HG03565 (cell line): ENCODE data around the gene MAML3.

Experiments
- ATAC-seq: cut with Tn5 transposase; IDR thresholded peaks from one replicate; pipeline ENCODE4 v1.9.1; 2021; ENCODE audit warnings: mild to moderate bottlenecking, moderate library complexity; ENCODE audit not compliant: unreplicated experiment

The MAML3 gene

DNA sequence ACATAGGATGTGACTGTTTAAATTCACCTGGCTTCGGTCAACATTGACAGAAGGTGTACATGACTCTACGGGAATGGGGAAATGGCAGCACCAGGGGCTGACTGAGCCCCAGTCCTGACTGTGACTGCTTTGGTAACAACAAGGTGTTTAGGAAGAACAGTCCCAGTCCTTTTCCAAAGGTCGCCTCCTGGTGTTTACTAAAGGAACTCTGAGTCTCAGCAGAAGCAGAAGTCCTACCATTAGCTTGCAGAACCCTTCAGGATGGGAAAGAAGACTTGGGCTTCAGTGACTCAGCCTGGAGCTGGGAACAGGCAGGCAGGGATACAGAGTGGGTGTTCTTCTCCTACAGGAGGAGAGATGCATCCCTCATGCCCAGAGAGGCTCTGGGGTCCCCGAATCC, 385.1 kb downstream of the MAML3 start:
- no peak for ATAC-seq

- ATAC-seq: no peak
Measured at GRCh38 chr4:139768366-139768765, 385.6 kb downstream of the MAML3 start.

DNA sequence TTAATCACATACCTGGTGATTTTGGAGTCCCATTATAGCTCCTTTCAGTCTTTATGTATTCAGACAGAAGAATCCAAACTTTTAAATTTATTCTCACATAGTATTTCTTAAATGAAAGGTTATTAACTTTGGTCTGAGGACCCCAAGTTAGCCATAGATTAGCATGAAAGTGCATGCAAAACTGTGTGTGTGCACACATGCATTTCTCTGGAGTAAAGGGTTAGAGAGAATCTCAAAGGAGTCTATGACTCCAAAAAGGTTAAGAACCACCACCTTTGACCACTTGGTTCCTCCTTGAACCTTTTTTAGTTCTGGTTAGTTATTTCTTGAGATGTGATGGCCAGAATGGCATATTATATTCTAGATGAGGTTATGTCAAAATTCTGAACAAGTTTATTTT, 386.4 kb downstream of the MAML3 start:
- no peak for ATAC-seq

- ATAC-seq: no peak
Measured at GRCh38 chr4:139767168-139767567, 386.8 kb downstream of the MAML3 start.

GRCh38 chr4:139764686-139765310, 389.2 kb downstream of the MAML3 start:
- ATAC-seq: no peak

- no peak for ATAC-seq
Measured at GRCh38 chr4:139764182-139764581, 389.8 kb downstream of the MAML3 start.

DNA sequence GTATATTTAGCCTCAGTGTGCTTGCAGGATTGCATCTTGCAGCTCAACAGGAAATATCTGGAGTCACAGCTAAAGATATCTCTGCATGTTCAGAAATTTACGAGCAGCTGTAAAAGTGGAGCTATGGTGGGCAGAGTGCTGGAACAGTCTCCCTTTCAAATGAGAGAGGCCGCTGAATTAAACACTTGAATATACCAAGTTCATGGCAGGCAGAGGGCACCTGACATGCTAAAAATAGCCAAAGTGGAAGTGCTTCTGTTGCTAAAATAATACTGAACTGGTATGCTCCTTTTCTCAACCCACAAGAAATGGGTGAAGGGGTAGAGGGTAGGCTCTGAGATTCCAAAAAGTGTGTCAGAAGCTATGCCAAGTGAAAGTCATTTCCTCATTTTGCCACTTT, 390.3 kb downstream of the MAML3 start:
- no peak for ATAC-seq

DNA sequence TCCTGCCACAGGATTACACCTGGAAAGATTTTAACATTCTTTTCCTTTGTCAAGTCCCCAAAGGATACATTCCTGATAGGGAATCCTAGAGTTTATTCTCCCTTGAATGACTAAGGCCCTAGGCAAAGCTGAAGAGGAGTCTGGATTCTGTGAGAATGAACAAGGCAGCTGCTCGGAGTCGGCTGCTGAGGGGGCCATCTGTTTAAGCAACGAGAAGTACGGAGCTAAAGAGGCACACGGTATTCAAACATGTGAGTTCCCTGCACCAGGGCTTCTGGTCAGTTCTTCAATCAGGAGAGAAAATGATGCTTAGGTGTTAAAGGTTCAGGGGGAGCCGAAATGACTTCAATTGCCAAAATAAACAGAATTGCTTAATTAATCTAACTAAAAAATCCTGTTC, 390.8 kb downstream of the MAML3 start:
- ATAC-seq: no peak

- no peak for ATAC-seq
Measured at GRCh38 chr4:139762720-139763119, 391.3 kb downstream of the MAML3 start.

- ATAC-seq: peak; percentile 65
Measured at GRCh38 chr4:139761461-139761860, 392.5 kb downstream of the MAML3 start.

DNA sequence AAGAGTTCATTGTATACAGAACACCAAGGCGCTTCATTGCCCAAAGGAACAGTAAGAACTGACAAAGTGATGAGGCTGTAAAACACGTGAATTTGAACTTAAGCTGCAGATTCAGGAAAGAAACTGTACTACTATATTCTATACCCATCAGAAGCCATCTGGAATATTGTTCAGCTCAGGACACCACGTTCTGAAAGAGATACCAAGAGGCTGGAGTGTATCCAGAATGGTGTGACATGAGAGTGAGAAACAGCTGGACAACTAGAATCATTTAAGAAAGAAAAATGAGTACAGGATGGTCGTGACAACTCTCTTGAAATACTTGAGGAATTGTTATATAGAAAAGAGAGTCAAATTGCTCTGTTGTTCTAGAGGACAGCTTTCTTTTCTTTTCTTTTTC, 393.4 kb downstream of the MAML3 start:
- no peak for ATAC-seq

- no peak for ATAC-seq
Measured at GRCh38 chr4:139759097-139759496, 394.9 kb downstream of the MAML3 start.

- ATAC-seq: no peak
Measured at GRCh38 chr4:139756391-139757180, 397.4 kb downstream of the MAML3 start.

DNA sequence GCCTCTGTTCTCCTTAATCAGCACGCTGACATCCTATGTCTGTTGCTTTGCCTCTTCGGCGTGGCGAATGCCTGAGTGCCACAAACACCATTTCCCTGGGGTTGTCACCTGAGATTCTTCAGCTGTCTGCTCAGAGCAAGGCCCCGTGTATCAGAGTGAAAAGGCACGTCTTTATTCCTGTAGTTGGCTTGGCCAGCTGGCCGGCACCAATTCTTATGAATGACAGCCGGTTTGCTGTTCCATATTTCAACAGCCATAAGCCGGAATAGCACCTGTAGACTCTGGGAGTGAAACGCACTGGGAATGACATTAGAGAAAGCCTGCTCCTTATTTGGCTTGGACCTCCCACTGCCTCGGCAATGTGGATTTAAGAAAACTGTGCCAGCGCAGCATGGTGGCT, 399.0 kb downstream of the MAML3 start:
- no peak for ATAC-seq

GRCh38 chr4:139753686-139754085, 400.3 kb downstream of the MAML3 start:
- ATAC-seq: no peak

DNA sequence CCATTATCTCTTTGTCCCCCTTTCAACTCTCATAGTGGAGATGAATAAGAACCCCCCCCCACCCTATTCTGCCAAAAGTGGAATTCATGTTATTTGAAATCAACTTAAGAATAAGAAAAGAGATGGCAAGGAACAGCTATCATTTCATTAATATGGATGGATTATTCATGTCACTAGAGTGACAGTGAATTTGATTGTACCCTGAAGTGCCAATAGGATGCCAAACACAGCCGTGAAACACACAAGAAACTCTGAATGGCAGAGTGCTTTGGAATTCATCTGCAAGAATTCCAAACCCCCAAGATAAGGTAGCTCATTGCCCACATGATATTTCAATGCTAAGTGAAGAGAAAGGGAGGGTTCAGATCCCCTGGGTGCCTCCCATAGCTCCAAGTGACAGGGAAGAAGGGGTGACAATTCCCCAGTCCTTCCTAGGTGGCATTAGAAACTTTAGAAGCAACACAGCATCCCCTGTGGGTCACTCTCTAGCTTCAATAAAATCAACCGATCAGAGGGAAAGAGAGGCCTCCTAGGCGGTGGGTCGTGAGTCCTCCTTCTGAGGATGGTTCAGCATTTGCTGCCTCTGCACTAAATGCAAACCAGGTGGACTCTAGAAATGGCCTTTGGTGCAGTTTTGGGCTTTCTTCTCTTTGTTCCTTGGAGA, 404.0 kb downstream of the MAML3 start:
- ATAC-seq: no peak

DNA sequence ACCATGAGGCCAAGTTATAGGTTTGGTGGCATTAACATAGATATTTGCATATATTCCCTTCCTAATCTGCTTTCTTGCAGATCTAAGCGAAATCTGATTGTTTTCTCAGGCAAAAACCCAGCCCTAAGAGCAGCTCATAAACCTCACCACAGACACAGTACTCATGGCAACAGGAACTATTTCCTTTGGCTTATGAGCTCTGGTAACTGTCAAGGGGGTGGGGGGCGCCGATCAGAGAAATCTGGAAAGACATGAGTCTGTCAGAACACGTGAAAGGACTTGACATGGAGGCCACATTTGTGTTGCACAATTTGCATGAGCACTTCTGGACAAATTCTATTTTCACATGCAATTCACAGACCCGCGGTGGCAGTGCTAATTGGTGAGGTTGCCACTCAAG, 404.6 kb downstream of the MAML3 start:
- ATAC-seq: no peak

- no peak for ATAC-seq
Measured at GRCh38 chr4:139746431-139747171, 407.4 kb downstream of the MAML3 start.

GRCh38 chr4:139745111-139745639, 408.8 kb downstream of the MAML3 start:
- no peak for ATAC-seq

GRCh38 chr4:139744232-139744631, 409.8 kb downstream of the MAML3 start:
- no peak for ATAC-seq

DNA sequence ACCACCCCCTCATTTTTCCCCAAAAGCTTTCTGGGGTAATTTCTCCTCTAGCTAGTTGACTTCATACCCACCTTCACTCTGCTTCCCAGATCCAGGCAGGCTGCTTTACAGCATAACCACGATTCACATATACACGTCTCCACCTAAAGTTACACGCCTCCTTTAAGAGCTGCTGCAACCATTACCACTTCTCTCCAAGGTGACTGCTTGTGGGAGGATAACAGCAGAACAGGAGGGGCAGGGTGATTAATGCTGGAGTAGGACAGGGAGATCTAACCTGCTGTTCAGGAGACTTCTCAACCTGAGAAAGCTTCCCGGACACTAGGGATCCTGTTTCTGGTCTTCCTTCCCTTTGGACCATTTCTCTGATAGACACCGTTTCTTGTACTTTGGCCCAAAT, 411.0 kb downstream of the MAML3 start:
- no peak for ATAC-seq
